SJSA1 (cell line): ENCODE results near the gene RAPGEF4. TPM values are rescaled to one million over a fixed set of nuclear protein-coding genes. Genes with fewer than 3 reads are reported as not detected.

Experiments
- DNase-seq, 2 experiments: peaks; one replicate each; pipeline ENCODE4 v3.0.0-alpha.2; 2015 to 2020; ENCODE audit warnings: low spot score in 2 of 2, low read depth in 1 of 2
- H3K27ac ChIP-seq: fragments of 250-450 bp; sonication (Bioruptor Pico); 2 replicates; pipeline ENCODE4 v1.5.1; 2020; ENCODE audit warnings: mild to moderate bottlenecking, moderate library complexity
- H3K27me3 ChIP-seq: fragments of 250-450 bp; sonication (Bioruptor Pico); replicated peaks from 2 replicates; pipeline ENCODE4 v1.5.1; 2020; ENCODE audit warnings: mild to moderate bottlenecking, moderate library complexity
- H3K36me3 ChIP-seq: fragments of 250-450 bp; sonication (Bioruptor Pico); 2 replicates; pipeline ENCODE4 v1.5.1; 2020; ENCODE audit warnings: mild to moderate bottlenecking
- H3K4me1 ChIP-seq: fragments of 250-450 bp; sonication (Bioruptor Pico); replicated peaks from 2 replicates; pipeline ENCODE4 v1.6.1; 2021; ENCODE audit warnings: mild to moderate bottlenecking
- H3K4me3 ChIP-seq: fragments of 250-450 bp; sonication (Bioruptor Pico); 2 replicates; pipeline ENCODE4 v1.5.1; 2020; ENCODE audit warnings: mild to moderate bottlenecking
- H3K9me3 ChIP-seq: fragments of 250-450 bp; sonication (Bioruptor Pico); replicated peaks from 2 replicates; pipeline ENCODE4 v1.5.1; 2020; ENCODE audit warnings: mild to moderate bottlenecking
- total RNA-seq: library from RNA; depleted of rRNA; stranded (reverse); fragments of >200 nt; shearing (Covaris generic); gene quantifications from 2 replicates; pipeline ENCODE4 v1.2.3, GENCODE V29; 2014

RAPGEF4 gene
- total RNA-seq, 1 experiment from 2014 or later, result 0.47 TPM

GRCh38 chr2:173016451-173016850 lies 280.8 kb downstream of the RAPGEF4 start:
- no peak overlapping the region for H3K4me3 ChIP-seq
- DNase-seq, result no peak
- no peak overlapping the region for H3K27ac ChIP-seq
- H3K9me3 ChIP-seq, result no peaks in the 10 kb centered on the region
- H3K27me3 ChIP-seq, result no peaks in the 10 kb centered on the region
- H3K4me1 ChIP-seq, result peaks cover 7% of the 10 kb centered on the region
- H3K36me3 ChIP-seq, result no peaks in the 10 kb centered on the region

GRCh38 chr2:173017646-173018420 lies 282.2 kb downstream of the RAPGEF4 start:
- no peaks in the 10 kb centered on the region for H3K27me3 ChIP-seq
- no peaks in the 10 kb centered on the region for H3K9me3 ChIP-seq
- no peak for DNase-seq
- no peaks in the 10 kb centered on the region for H3K36me3 ChIP-seq
- H3K4me1 ChIP-seq, result peaks cover 7% of the 10 kb centered on the region
- no peak overlapping the region for H3K4me3 ChIP-seq
- H3K27ac ChIP-seq, result no peak overlapping the region

GRCh38 chr2:173019755-173020154 lies 284.1 kb downstream of the RAPGEF4 start:
- H3K9me3 ChIP-seq, result no peaks in the 10 kb centered on the region
- no peaks in the 10 kb centered on the region for H3K27me3 ChIP-seq
- DNase-seq, result no peak

GRCh38 chr2:173021939-173022371 lies 286.3 kb downstream of the RAPGEF4 start:
- Histone ChIP-seq H3K27me3 (no peaks in the 10 kb centered on the region), H3K36me3 (no peaks in the 10 kb centered on the region), H3K9me3 (no peaks in the 10 kb centered on the region), H3K27ac (no peak overlapping the region), H3K4me3 (no peak overlapping the region), H3K4me1 (peaks cover 7% of the 10 kb centered on the region)
- peak; percentile 47 to 49 for DNase-seq

More at GRCh38 chr2:173019755-173020154, 284.1 kb downstream of the RAPGEF4 start:
- Histone ChIP-seq H3K4me1 (peaks cover 7% of the 10 kb centered on the region), H3K4me3 (no peak overlapping the region), H3K36me3 (no peaks in the 10 kb centered on the region), H3K27ac (no peak overlapping the region)

GRCh38 chr2:173023718-173024117 lies 288.1 kb downstream of the RAPGEF4 start:
- DNase-seq, result no peak
- H3K27me3 ChIP-seq, result no peaks in the 10 kb centered on the region
- H3K36me3 ChIP-seq, result no peaks in the 10 kb centered on the region
- H3K9me3 ChIP-seq, result no peaks in the 10 kb centered on the region
- H3K4me1 ChIP-seq, result peaks cover 17% of the 10 kb centered on the region
- no peak overlapping the region for H3K27ac ChIP-seq
- no peak overlapping the region for H3K4me3 ChIP-seq

GRCh38 chr2:173026479-173026878 lies 290.8 kb downstream of the RAPGEF4 start:
- Histone ChIP-seq H3K27me3 (no peaks in the 10 kb centered on the region), H3K27ac (no peak overlapping the region), H3K36me3 (no peaks in the 10 kb centered on the region), H3K4me3 (no peak overlapping the region), H3K4me1 (peaks cover 21% of the 10 kb centered on the region), H3K9me3 (no peaks in the 10 kb centered on the region)
- DNase-seq, result no peak

- H3K4me3 ChIP-seq, result no peak overlapping the region
- H3K27ac ChIP-seq, result peak overlapping the region; percentile 30
- H3K27me3 ChIP-seq, result no peaks in the 10 kb centered on the region
- no peaks in the 10 kb centered on the region for H3K36me3 ChIP-seq
- DNase-seq, result peak; percentile 83 to 88
- peaks cover 21% of the 10 kb centered on the region for H3K4me1 ChIP-seq
- H3K9me3 ChIP-seq, result no peaks in the 10 kb centered on the region
These were observed 291.8 kb downstream of the RAPGEF4 start for GRCh38 chr2:173027181-173028128.

- Histone ChIP-seq H3K4me1 (peaks cover 25% of the 10 kb centered on the region), H3K9me3 (no peaks in the 10 kb centered on the region), H3K4me3 (no peak overlapping the region), H3K27me3 (no peaks in the 10 kb centered on the region), H3K36me3 (no peaks in the 10 kb centered on the region), H3K27ac (peak overlapping the region; percentile 30)
- no peak for DNase-seq
These were observed 292.5 kb downstream of the RAPGEF4 start for GRCh38 chr2:173028141-173028540.

GRCh38 chr2:173028671-173029070 lies 293.0 kb downstream of the RAPGEF4 start:
- H3K27ac ChIP-seq, result peak overlapping the region; percentile 30
- H3K27me3 ChIP-seq, result no peaks in the 10 kb centered on the region
- no peak overlapping the region for H3K4me3 ChIP-seq
- no peaks in the 10 kb centered on the region for H3K36me3 ChIP-seq
- DNase-seq, result peak in 1 of 2 experiments; percentile 32
- peaks cover 27% of the 10 kb centered on the region for H3K4me1 ChIP-seq
- no peaks in the 10 kb centered on the region for H3K9me3 ChIP-seq

- Histone ChIP-seq H3K27ac (no peak overlapping the region), H3K4me3 (no peak overlapping the region), H3K27me3 (no peaks in the 10 kb centered on the region)
These were observed 295.2 kb downstream of the RAPGEF4 start for GRCh38 chr2:173030561-173031490.

GRCh38 chr2:173032032-173032431 lies 296.4 kb downstream of the RAPGEF4 start:
- Histone ChIP-seq H3K27ac (no peak overlapping the region), H3K4me3 (no peak overlapping the region), H3K36me3 (no peaks in the 10 kb centered on the region), H3K4me1 (peaks cover 32% of the 10 kb centered on the region), H3K9me3 (no peaks in the 10 kb centered on the region), H3K27me3 (no peaks in the 10 kb centered on the region)
- no peak for DNase-seq

More at GRCh38 chr2:173030561-173031490, 295.2 kb downstream of the RAPGEF4 start:
- Histone ChIP-seq H3K4me1 (peaks cover 27% of the 10 kb centered on the region), H3K36me3 (no peaks in the 10 kb centered on the region), H3K9me3 (no peaks in the 10 kb centered on the region)
- no peak for DNase-seq

- Histone ChIP-seq H3K4me1 (peaks cover 32% of the 10 kb centered on the region), H3K27me3 (no peaks in the 10 kb centered on the region), H3K4me3 (no peak overlapping the region), H3K27ac (no peak overlapping the region), H3K9me3 (no peaks in the 10 kb centered on the region), H3K36me3 (no peaks in the 10 kb centered on the region)
- DNase-seq, result no peak
These were observed 297.4 kb downstream of the RAPGEF4 start for GRCh38 chr2:173033084-173033483.

- Histone ChIP-seq H3K9me3 (no peaks in the 10 kb centered on the region), H3K4me1 (peaks cover 25% of the 10 kb centered on the region), H3K27ac (no peak overlapping the region), H3K36me3 (no peaks in the 10 kb centered on the region), H3K4me3 (no peak overlapping the region), H3K27me3 (no peaks in the 10 kb centered on the region)
- DNase-seq, result no peak
These were observed 298.5 kb downstream of the RAPGEF4 start for GRCh38 chr2:173034143-173034542.
